Measurements from ENCODE around the gene SMCO1.
"Not testable (repeated sequence)": the region's sequence is repeated elsewhere in the genome, so short reads cannot be mapped to it uniquely, and the experiment has no call there.

- TF ChIP-seq CTCF (IDR thresholded peaks at IDR 0.05; ENCODE audit: low read depth, low read length, poor library complexity, severe bottlenecking); EZH2phosphoT487 (IDR thresholded peaks at IDR 0.05; ENCODE audit: borderline replicate concordance, low read length): not testable (repeated sequence)
Observed at GRCh38 chr3:196457470-196457869, 57.7 kb downstream of the SMCO1 start.
